ENCODE data around the gene SNX13. TPM values are rescaled to one million over a fixed set of nuclear protein-coding genes. Genes with fewer than 3 reads are reported as not detected.

SNX13 gene, protein sequence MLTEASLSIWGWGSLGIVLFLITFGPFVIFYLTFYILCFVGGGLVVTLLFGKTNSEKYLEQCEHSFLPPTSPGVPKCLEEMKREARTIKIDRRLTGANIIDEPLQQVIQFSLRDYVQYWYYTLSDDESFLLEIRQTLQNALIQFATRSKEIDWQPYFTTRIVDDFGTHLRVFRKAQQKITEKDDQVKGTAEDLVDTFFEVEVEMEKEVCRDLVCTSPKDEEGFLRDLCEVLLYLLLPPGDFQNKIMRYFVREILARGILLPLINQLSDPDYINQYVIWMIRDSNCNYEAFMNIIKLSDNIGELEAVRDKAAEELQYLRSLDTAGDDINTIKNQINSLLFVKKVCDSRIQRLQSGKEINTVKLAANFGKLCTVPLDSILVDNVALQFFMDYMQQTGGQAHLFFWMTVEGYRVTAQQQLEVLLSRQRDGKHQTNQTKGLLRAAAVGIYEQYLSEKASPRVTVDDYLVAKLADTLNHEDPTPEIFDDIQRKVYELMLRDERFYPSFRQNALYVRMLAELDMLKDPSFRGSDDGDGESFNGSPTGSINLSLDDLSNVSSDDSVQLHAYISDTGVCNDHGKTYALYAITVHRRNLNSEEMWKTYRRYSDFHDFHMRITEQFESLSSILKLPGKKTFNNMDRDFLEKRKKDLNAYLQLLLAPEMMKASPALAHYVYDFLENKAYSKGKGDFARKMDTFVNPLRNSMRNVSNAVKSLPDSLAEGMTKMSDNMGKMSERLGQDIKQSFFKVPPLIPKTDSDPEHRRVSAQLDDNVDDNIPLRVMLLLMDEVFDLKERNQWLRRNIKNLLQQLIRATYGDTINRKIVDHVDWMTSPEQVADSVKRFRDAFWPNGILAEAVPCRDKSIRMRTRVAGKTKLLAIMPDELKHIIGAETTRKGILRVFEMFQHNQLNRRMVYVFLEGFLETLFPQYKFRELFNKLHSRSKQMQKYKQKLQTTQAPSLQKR
- 10 to 100 TPM; 63.2 to 63.8 TPM for total RNA-seq
- long read RNA-seq, full-length matches to known transcripts = 30 of 62 reads
- long read RNA-seq, partial matches to known transcripts = 10 of 62 reads
- long read RNA-seq, other reads (novel, unspliced or antisense) = 22 of 62 reads

GRCh38 chr7:17940302-17940883 lies at the start of gene SNX13:
SNX13 (minus strand) TSS chr7:17940494; CDS start chr7:17940295, 199 bp downstream.
- intact Hi-C loops (cut with DNase I, micrococcal nuclease) = no loop called here
- peak; percentile 94 for ATAC-seq
- peak; percentile 91 to 94 for DNase-seq

DNA sequence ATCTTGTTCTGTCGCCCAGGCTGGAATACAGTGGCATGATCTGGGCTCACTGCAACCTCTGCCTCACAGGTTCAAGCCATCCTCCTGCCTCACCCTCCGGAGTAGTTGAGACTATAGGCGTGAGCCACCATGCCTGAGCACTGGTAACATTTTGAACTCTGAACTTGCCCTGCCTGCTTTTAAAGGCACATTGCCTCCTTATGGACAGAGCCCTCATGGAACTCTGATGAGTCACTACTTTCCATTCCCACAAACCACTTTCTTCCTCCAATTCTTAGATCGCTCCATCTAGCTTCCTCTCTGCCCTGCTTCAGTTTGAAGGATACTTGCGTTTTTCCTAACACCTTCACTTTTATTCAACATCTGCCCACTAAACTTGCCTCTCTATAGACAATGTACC lies 49.3 kb upstream of the SNX13 start:
- DNase-seq (peak; percentile 15 to 39), ATAC-seq (peak; percentile 81)
- intact Hi-C loops (cut with DNase I, micrococcal nuclease) = no loop called here

DNA sequence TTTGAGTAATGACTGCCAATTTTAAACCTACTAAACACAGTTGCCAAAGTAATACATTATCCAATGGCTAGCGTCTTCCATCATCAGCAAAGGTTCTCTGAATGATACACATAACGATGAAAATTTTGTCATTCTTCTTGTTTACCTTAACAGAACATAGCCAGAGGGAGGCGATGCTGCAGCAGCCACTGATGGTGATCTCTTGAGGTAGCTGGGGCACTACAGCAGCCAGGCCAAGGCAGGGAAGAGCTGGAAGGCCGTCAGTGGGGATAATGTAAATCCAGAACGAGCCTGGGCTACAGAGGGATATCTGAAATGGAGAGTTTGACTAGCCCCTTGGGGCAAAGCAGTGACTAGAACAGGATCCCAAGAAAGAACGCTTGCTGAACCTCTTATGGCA lies 48.6 kb upstream of the SNX13 start:
- intact Hi-C loops (cut with DNase I, micrococcal nuclease) = no loop called here
- ATAC-seq (no peak), DNase-seq (no peak)

- ATAC-seq (no peak), DNase-seq (no peak)
- intact Hi-C loops (cut with DNase I, micrococcal nuclease) = no loop called here
Measured at GRCh38 chr7:17988141-17988540, 47.8 kb upstream of the SNX13 start.

- intact Hi-C loops (cut with DNase I, micrococcal nuclease) = no loop called here
- DNase-seq (no peak), ATAC-seq (peak; percentile 42)
Measured at GRCh38 chr7:17986851-17987250, 46.6 kb upstream of the SNX13 start.

DNA sequence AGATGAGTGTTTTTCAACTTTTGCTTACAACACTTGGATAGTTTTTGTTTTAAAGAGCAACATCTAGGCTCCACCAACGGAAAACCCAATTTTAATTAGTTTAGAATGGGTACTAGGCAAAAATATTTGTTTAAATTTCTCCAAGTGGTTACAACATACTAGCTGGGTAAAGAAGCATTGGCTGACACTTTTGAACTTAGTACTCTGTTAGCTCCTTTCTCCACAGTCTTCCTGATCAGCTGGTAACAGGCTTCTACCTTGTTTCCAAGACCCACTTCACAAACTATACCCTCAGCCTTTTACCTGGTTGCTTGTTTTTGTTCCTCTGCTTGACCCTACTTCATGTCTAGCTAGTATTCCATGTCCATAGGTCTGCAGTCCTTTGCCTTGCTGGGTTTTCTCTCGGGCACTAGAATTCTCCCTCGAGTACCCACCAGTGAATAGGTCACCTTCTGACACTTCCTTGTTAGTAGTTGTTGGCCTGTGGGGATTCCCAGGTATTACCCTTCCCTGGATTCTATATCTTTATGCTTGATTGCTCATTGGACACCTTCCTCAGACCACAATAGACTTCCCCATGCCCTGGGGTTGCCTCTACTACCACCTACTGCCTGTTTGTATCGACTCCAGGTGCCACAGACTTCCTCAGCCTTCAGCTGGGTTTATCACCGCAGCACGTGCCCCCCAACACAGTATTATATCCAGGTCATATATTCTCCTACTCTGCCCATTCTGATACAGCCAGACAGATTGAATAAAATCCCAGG lies 45.4 kb upstream of the SNX13 start:
- ATAC-seq = peak; percentile 41

DNA sequence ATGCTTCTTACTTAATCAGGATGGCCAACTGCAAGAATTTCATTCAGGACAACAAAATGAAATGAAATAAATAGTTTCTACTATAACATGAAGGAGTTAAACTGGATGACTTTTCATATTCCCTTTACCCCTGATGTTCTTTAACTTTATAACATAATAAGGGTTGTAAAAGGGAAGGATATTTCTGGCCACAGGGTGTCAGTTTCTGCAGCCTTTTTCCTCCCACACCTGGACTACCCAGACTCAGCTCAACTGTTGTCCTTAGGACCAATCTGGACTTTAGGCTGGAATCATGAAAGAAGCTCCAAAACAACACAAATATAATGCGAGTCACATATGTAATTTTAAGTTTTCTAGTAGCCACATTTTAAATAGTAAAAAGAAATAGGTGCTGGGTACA lies 44.0 kb upstream of the SNX13 start:
- ATAC-seq = peak; percentile 89
- intact Hi-C loops (cut with DNase I, micrococcal nuclease) = no loop called here
- DNase-seq = peak in 1 of 2 donors; percentile 47

More for the DNA sequence above, 45.4 kb upstream of the SNX13 start:
- DNase-seq = no peak
- intact Hi-C loops (cut with DNase I, micrococcal nuclease) = no loop called here

GRCh38 chr7:17983221-17984062 lies 43.1 kb upstream of the SNX13 start:
- peak; percentile 57 for ATAC-seq
- DNase-seq = no peak
- intact Hi-C loops (cut with DNase I, micrococcal nuclease) = no loop called here

DNA sequence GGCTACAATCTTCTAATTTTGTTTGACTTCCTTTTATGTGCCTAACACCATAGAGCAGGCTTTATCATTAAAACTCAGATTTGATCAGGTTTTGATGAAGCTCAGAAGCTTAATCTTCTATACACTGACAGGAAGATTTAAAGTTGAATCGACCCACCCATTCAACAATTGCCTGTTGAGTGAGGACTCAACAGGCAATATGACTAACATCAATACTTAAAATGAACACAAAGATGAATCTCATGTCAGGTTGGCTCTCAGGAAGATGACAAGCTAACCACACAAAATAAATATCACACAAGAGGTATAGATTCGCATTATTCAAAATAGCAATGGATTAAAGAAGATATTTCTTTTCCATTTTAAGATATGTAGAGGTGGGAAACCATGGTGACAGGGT lies 36.7 kb upstream of the SNX13 start:
- intact Hi-C loops (cut with DNase I, micrococcal nuclease) = no loop called here
- DNase-seq = no peak
- ATAC-seq = no peak

DNA sequence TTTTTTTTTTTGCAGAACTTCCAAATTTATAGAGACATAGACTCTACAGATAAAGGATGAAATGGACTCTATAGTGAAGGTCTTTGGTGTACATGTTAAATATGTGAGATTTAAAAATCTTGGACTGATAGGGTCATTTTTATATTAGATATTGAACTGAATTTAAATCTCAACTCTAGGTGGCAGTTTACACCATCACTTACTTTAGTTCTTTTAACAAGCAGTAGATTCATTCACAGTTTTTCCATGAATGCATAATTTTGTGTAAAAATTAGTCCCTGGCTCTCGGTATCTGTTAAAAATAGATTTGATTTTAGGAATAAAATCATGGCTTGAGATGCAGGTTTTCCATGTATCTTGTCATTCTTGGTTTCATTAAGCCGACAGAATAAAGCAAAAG lies 31.1 kb upstream of the SNX13 start:
- DNase-seq = no peak
- intact Hi-C loops (cut with DNase I, micrococcal nuclease) = no loop called here
- ATAC-seq = no peak

DNA sequence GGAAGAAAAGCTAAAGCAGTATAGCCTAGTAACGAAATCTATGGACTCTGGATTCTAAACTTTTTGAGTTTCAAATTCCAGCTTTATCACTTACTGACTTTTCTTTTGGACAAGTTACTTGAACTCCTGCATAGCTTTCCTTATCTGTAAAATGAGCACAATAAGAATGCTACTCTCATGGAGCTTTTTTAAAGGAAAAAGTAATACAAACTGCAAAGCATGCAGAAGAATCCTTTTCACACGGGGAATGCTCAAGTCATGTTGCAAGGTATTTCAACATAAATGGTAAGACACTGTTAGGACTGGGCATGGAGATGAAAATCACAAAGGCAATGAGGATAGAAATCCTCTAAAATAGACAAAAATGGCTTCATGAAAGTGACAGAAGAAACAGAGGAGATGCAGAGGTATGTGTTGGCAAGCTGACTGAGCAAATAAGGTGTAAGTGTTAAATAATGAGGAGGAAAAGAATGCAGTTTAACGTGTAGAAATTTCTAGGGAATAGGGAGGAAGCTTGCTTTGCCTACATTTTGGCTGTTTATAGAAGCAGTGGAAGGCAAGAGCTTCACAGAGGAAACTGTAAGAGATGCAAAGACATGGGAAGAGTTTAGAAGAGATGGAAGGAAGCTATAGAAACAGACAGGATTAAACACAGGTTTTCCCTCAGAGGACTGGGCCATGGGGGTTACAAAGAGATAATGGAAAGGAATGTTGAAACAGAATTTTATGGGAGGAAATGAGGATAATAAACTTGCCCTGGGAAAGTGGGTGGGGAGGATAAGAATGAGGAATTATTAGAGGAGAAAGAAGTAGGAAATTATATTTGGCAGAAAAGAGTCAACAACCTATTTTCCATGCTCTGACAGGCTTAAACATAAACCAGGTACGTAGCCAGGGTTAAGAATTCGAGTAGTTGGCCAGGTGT lies 28.8 kb upstream of the SNX13 start:
- DNase-seq = no peak
- intact Hi-C loops (cut with DNase I, micrococcal nuclease) = no loop called here
- peak; percentile 24 for ATAC-seq

DNA sequence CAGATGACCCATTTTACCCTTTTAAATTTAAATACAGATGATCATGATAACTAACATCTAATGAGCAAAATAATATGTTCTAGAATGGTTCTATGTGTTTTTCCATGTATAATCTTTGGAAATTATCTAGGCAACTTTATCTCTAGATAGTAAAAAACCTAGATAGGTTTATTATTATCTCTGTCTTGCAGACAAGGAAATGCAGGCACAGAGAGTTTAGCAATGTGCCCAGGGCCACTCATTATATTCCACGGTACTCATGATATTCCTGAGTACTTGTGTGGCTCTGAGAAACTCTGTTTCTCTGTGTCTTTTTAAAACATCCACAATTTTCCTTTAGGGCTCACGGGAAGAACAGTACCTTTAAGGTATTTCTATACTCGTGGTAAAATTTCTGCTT lies 26.4 kb upstream of the SNX13 start:
- intact Hi-C loops (cut with DNase I, micrococcal nuclease) = no loop called here
- no peak for ATAC-seq
- DNase-seq = no peak

GRCh38 chr7:17965603-17966002 lies 25.3 kb upstream of the SNX13 start:
- ATAC-seq = no peak
- no peak for DNase-seq
- intact Hi-C loops (cut with DNase I, micrococcal nuclease) = no loop called here

- intact Hi-C loops (cut with DNase I, micrococcal nuclease) = no loop called here
- DNase-seq (no peak), ATAC-seq (no peak)
Measured at GRCh38 chr7:17963281-17963680, 23.0 kb upstream of the SNX13 start.

- ATAC-seq (no peak), DNase-seq (no peak)
- intact Hi-C loops (cut with DNase I, micrococcal nuclease) = no loop called here
Measured at GRCh38 chr7:17962652-17963051, 22.4 kb upstream of the SNX13 start.

- intact Hi-C loops (cut with DNase I, micrococcal nuclease) = no loop called here
- DNase-seq (no peak), ATAC-seq (no peak)
Measured at GRCh38 chr7:17957871-17958270, 17.6 kb upstream of the SNX13 start.

DNA sequence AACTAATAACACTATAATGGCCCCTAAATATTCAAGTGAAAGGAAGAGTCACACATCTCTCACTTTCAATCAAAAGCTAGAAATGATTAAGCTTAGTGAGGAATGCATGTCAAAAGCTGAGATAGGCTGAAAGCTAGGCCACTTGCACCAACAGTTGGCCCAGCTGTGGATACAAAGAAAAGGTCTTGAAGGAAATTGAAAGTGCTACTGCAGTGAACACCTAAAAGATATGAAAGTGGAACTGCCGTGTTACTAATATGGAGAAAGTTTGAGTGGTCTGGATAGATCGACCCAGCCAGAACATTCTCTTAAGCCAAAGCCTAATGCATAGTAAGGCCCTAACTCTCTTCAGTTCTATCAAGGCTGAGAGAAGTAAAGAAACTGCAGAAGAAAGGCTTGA lies 12.1 kb upstream of the SNX13 start:
- intact Hi-C loops (cut with DNase I, micrococcal nuclease) = no loop called here
- no peak for DNase-seq
- ATAC-seq = no peak
